Measurements from ENCODE around the gene A1CF. TPM values are rescaled to one million over a fixed set of nuclear protein-coding genes. Genes with fewer than 3 reads are reported as not detected.

The A1CF gene
- total and polyA plus RNA-seq, 2 experiments from 2014 or later: 25.4 to 47.6 TPM

DNA sequence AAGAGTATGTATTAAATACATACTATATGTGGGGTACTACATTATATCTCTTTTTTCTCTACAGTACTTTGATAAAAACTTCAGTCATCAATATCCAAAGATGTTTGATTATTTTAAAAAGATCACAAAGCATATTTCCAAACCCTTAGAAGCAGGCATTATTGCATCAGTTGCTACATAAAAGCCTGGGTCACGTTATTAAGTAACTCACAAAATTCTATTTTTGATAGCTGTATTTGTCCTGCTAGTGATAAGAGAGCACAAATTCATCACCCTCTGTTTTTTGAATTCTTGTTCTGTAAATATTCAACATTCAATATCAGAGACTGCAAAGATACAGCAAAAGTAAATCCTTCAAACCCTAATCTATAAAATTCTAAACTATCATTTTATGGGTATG is 30.0 kb downstream of the A1CF start:
- Histone ChIP-seq H2AFZ (no peak overlapping the region), H3K4me3 (no peak overlapping the region), H3K27ac (no peak overlapping the region), H3K9me3 (ENCODE audit: low read depth) (no peaks in the 10 kb centered on the region), H3K4me1 (ENCODE audit: insufficient read depth) (no peaks in the 10 kb centered on the region), H4K20me1 (ENCODE audit: insufficient read depth, poor library complexity, severe bottlenecking) (no peaks in the 10 kb centered on the region), H3K36me3 (replicated peaks; ENCODE audit: insufficient read depth, low read depth) (no peaks in the 10 kb centered on the region), H3K9me2 (replicated peaks; ENCODE audit: insufficient read depth) (no peaks in the 10 kb centered on the region), H3K79me2 (no peaks in the 10 kb centered on the region), H3K4me2 (no peak overlapping the region), H3K27me3 (no peaks in the 10 kb centered on the region)
- TF ChIP-seq EZH2 (IDR thresholded peaks at IDR 0.05; ENCODE audit: borderline replicate concordance) (no peak), EZH2phosphoT487 (IDR thresholded peaks at IDR 0.05; ENCODE audit: low read depth, severe bottlenecking, unreplicated experiment) (no peak)
- TF ChIP-seq, protein P1, sequence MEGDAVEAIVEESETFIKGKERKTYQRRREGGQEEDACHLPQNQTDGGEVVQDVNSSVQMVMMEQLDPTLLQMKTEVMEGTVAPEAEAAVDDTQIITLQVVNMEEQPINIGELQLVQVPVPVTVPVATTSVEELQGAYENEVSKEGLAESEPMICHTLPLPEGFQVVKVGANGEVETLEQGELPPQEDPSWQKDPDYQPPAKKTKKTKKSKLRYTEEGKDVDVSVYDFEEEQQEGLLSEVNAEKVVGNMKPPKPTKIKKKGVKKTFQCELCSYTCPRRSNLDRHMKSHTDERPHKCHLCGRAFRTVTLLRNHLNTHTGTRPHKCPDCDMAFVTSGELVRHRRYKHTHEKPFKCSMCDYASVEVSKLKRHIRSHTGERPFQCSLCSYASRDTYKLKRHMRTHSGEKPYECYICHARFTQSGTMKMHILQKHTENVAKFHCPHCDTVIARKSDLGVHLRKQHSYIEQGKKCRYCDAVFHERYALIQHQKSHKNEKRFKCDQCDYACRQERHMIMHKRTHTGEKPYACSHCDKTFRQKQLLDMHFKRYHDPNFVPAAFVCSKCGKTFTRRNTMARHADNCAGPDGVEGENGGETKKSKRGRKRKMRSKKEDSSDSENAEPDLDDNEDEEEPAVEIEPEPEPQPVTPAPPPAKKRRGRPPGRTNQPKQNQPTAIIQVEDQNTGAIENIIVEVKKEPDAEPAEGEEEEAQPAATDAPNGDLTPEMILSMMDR (IDR thresholded peaks at IDR 0.05; ENCODE audit: poor library complexity): no peak
- 41% methylated on average over 1 of the region's 1 CpG for WGBS (ENCODE audit: low lambda C conversion rate, missing lambda C conversion rate)
- DNase-seq (ENCODE audit: low spot score): no peak

DNA sequence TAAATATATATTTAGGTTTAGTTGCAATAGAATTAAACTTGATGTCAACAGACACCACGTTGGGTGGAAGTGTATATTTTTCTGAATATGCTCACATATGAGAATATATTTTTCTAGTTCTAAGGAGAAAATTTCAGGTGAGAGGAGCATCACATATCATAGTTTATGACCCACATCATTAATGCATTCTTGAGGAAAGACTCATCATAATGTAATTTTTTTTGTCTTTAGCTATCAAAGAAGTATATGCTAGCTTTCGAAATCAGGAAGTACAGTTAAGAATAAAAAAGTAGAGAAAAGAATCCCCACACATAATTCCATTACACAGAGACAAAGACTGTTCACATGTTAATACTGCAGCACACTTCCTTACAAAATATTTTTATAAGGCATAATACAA is 30.4 kb downstream of the A1CF start:
- H3K36me3 ChIP-seq (replicated peaks; ENCODE audit: insufficient read depth, low read depth): no peaks in the 10 kb centered on the region
- 92% methylated on average over 2 of the region's 2 CpGs for WGBS (ENCODE audit: low lambda C conversion rate, missing lambda C conversion rate)
- DNase-seq (ENCODE audit: low spot score): no peak

DNA sequence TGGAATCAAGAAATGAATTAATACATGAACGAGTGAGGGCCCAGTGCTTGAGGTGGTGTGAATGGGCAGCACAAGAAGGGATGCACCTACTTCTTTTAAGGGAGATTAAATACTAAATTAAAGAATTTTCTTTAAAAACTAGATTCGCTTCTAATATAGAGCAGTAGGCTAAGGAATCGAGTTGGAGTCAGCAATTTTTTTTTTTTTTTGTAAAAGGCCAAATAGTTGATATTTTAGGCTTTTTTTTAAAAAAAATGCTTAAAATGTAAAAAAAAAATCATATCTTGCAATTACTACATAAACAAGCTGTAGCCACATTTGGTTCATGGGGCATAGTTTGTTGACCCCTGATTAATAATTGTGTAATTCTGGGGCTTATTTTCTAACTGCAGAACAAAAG is 31.9 kb downstream of the A1CF start:
- no peak overlapping the region for H3K27ac ChIP-seq
- H3K4me2 ChIP-seq: no peak overlapping the region
- no peaks in the 10 kb centered on the region for H3K36me3 ChIP-seq (replicated peaks; ENCODE audit: insufficient read depth, low read depth)
- H2AFZ ChIP-seq: no peak overlapping the region
- no peaks in the 10 kb centered on the region for H3K79me2 ChIP-seq
- H4K20me1 ChIP-seq (ENCODE audit: insufficient read depth, poor library complexity, severe bottlenecking): no peaks in the 10 kb centered on the region
- no peaks in the 10 kb centered on the region for H3K4me1 ChIP-seq (ENCODE audit: insufficient read depth)
- H3K9me3 ChIP-seq (ENCODE audit: low read depth): no peaks in the 10 kb centered on the region
- WGBS (ENCODE audit: low lambda C conversion rate, missing lambda C conversion rate): 91% methylated on average over 3 of the region's 3 CpGs
- H3K27me3 ChIP-seq: no peaks in the 10 kb centered on the region
- no peaks in the 10 kb centered on the region for H3K9me2 ChIP-seq (replicated peaks; ENCODE audit: insufficient read depth)
- no peak overlapping the region for H3K4me3 ChIP-seq
- TF ChIP-seq EZH2 (IDR thresholded peaks at IDR 0.05; ENCODE audit: borderline replicate concordance): no peak
- TF ChIP-seq, protein P1 (IDR thresholded peaks at IDR 0.05; ENCODE audit: poor library complexity): no peak
- no peak for TF ChIP-seq EZH2phosphoT487 (IDR thresholded peaks at IDR 0.05; ENCODE audit: low read depth, severe bottlenecking, unreplicated experiment)
- no peak for DNase-seq (ENCODE audit: low spot score)

More for the DNA sequence above, 30.4 kb downstream of the A1CF start:
- TF ChIP-seq, protein P1 (IDR thresholded peaks at IDR 0.05; ENCODE audit: poor library complexity): no peak
- H2AFZ ChIP-seq: no peak overlapping the region
- no peaks in the 10 kb centered on the region for H4K20me1 ChIP-seq (ENCODE audit: insufficient read depth, poor library complexity, severe bottlenecking)
- H3K4me1 ChIP-seq (ENCODE audit: insufficient read depth): no peaks in the 10 kb centered on the region
- H3K4me3 ChIP-seq: no peak overlapping the region
- H3K79me2 ChIP-seq: no peaks in the 10 kb centered on the region
- no peaks in the 10 kb centered on the region for H3K9me2 ChIP-seq (replicated peaks; ENCODE audit: insufficient read depth)
- H3K9me3 ChIP-seq (ENCODE audit: low read depth): no peaks in the 10 kb centered on the region
- H3K27ac ChIP-seq: no peak overlapping the region
- no peaks in the 10 kb centered on the region for H3K27me3 ChIP-seq
- H3K4me2 ChIP-seq: no peak overlapping the region

All from hepatocyte (in vitro differentiated cells).